Nephron progenitor cell (in vitro differentiated cells): ENCODE results near the gene PRDM16.

ENCODE experiments used
- DNase-seq: peaks from one replicate; pipeline ENCODE4 v3.0.0; 2021
- H3K27ac Mint-ChIP-seq: 2 replicates; pipeline ENCODE4 v1.8.0; 2021; ENCODE audit warnings: mild to moderate bottlenecking, moderate library complexity, mixed read lengths
- H3K27me3 Mint-ChIP-seq: 2 replicates; pipeline ENCODE4 v1.8.0; 2021; ENCODE audit warnings: mild to moderate bottlenecking, low read depth, mixed read lengths; ENCODE audit not compliant: poor library complexity
- H3K36me3 Mint-ChIP-seq: 2 replicates; pipeline ENCODE4 v1.8.0; 2021; ENCODE audit warnings: low read depth, mixed read lengths
- H3K4me1 Mint-ChIP-seq: 2 replicates; pipeline ENCODE4 v1.8.0; 2021; ENCODE audit warnings: mixed read lengths
- H3K4me3 Mint-ChIP-seq: 2 replicates; pipeline ENCODE4 v1.8.0; 2021; ENCODE audit warnings: mild to moderate bottlenecking, moderate library complexity, mixed read lengths
- H3K9me3 Mint-ChIP-seq: 2 replicates; pipeline ENCODE4 v1.8.0; 2021; ENCODE audit warnings: mild to moderate bottlenecking, moderate library complexity, mixed read lengths
- CTCF ChIP-seq: fragments of 200-600 bp; sonication (generic); IDR thresholded peaks from 2 replicates; pipeline ENCODE4 v1.5.0; 2021; ENCODE audit warnings: antibody characterized with exemption

PRDM16 gene

GRCh38 chr1:3404301-3404700 lies 335.3 kb downstream of the PRDM16 start:
- Mint-ChIP-seq H3K4me1 (peaks cover 43% of the 10 kb centered on the region), H3K27me3 (peaks cover 36% of the 10 kb centered on the region), H3K9me3 (no peaks in the 10 kb centered on the region), H3K27ac (no peak overlapping the region), H3K4me3 (no peak overlapping the region), H3K36me3 (no peaks in the 10 kb centered on the region)
- no peak for DNase-seq
- no peak for TF ChIP-seq CTCF

- Mint-ChIP-seq H3K4me3 (no peak overlapping the region), H3K27me3 (peaks cover 33% of the 10 kb centered on the region), H3K27ac (no peak overlapping the region), H3K9me3 (no peaks in the 10 kb centered on the region), H3K36me3 (no peaks in the 10 kb centered on the region), H3K4me1 (peaks cover 43% of the 10 kb centered on the region)
- DNase-seq: no peak
- no peak for TF ChIP-seq CTCF
These were observed 335.8 kb downstream of the PRDM16 start for GRCh38 chr1:3404801-3405200.

GRCh38 chr1:3405491-3405890 lies 336.5 kb downstream of the PRDM16 start:
- H3K27me3 Mint-ChIP-seq: peaks cover 28% of the 10 kb centered on the region

GRCh38 chr1:3405974-3406867 lies 337.2 kb downstream of the PRDM16 start:
- Mint-ChIP-seq H3K9me3 (no peaks in the 10 kb centered on the region), H3K4me3 (no peak overlapping the region), H3K27ac (no peak overlapping the region)

More at GRCh38 chr1:3405491-3405890, 336.5 kb downstream of the PRDM16 start:
- Mint-ChIP-seq H3K36me3 (no peaks in the 10 kb centered on the region), H3K27ac (no peak overlapping the region), H3K4me1 (peaks cover 43% of the 10 kb centered on the region), H3K4me3 (no peak overlapping the region), H3K9me3 (no peaks in the 10 kb centered on the region)
- no peak for DNase-seq
- no peak for TF ChIP-seq CTCF

GRCh38 chr1:3407021-3407420 lies 338.0 kb downstream of the PRDM16 start:
- peaks cover 32% of the 10 kb centered on the region for H3K4me1 Mint-ChIP-seq
- H3K27me3 Mint-ChIP-seq: peaks cover 29% of the 10 kb centered on the region
- H3K4me3 Mint-ChIP-seq: no peak overlapping the region
- H3K27ac Mint-ChIP-seq: no peak overlapping the region
- TF ChIP-seq CTCF: no peak
- DNase-seq: no peak
- no peaks in the 10 kb centered on the region for H3K36me3 Mint-ChIP-seq
- no peaks in the 10 kb centered on the region for H3K9me3 Mint-ChIP-seq

More at GRCh38 chr1:3405974-3406867, 337.2 kb downstream of the PRDM16 start:
- Mint-ChIP-seq H3K27me3 (peaks cover 29% of the 10 kb centered on the region), H3K4me1 (peaks cover 40% of the 10 kb centered on the region), H3K36me3 (no peaks in the 10 kb centered on the region)
- TF ChIP-seq CTCF: no peak
- no peak for DNase-seq
